NCI-H1436 treated with DMSO at 0.1 percent for 48 hours (cell line): Measurements from ENCODE around the gene LIG4.
A peak's percentile ranks its signal among the peaks of the same experiment; 100 is the strongest.
"Not testable (repeated sequence)": the region's sequence is repeated elsewhere in the genome, so short reads cannot be mapped to it uniquely, and the experiment has no call there.

Source experiments
- DNase-seq: peaks from one replicate; lab custom pipeline; 2025; lab: John Stamatoyannopoulos, UW

The LIG4 gene

GRCh38 chr13:108215436-108215835 lies at the start of gene LIG4:
TSS of gene LIG4 (minus strand) at chr13:108215536. CDS start at chr13:108211268, 4,268 bp downstream.
- DNase-seq = peak; percentile 83

- no peak for DNase-seq
These were observed 48.5 kb upstream of the LIG4 start for GRCh38 chr13:108263621-108264355.

- no peak for DNase-seq
These were observed 41.9 kb upstream of the LIG4 start for GRCh38 chr13:108257248-108257647.

- no peak for DNase-seq
These were observed 33.8 kb upstream of the LIG4 start for GRCh38 chr13:108249150-108249549.

- no peak for DNase-seq
These were observed 15.0 kb upstream of the LIG4 start for GRCh38 chr13:108230377-108230776.

- no peak for DNase-seq
These were observed 12.4 kb upstream of the LIG4 start for GRCh38 chr13:108227651-108228272.

- DNase-seq = no peak
These were observed 10.8 kb upstream of the LIG4 start for GRCh38 chr13:108226184-108226583.

GRCh38 chr13:108225440-108225839 lies 10.1 kb upstream of the LIG4 start:
- DNase-seq = no peak

GRCh38 chr13:108223687-108224503 lies 8.6 kb upstream of the LIG4 start:
- no peak for DNase-seq

GRCh38 chr13:108220041-108220440 lies 4.7 kb upstream of the LIG4 start:
- DNase-seq = peak; percentile 5

- peak; percentile 28 for DNase-seq
These were observed 3.0 kb upstream of the LIG4 start, which contains the start of gene ABHD13 for GRCh38 chr13:108218044-108218974. TSS of gene ABHD13 (plus strand) at chr13:108218392. CDS start at chr13:108229219, 10,827 bp downstream.

- DNase-seq = not testable (repeated sequence)
These were observed 2.1 kb upstream of the LIG4 start for GRCh38 chr13:108217307-108218043.

- DNase-seq = no peak
These were observed 680 bp downstream of the LIG4 start for GRCh38 chr13:108214441-108215271.

- DNase-seq = peak; percentile 69
These were observed 1.4 kb downstream of the LIG4 start for GRCh38 chr13:108213946-108214345.

GRCh38 chr13:108212886-108213285 lies 2.5 kb downstream of the LIG4 start:
- DNase-seq = no peak

- no peak for DNase-seq
These were observed 4.8 kb downstream of the LIG4 start for GRCh38 chr13:108210551-108210950.

GRCh38 chr13:108200781-108201398 lies 14.4 kb downstream of the LIG4 start:
- DNase-seq = no peak

GRCh38 chr13:108195861-108196260 lies 19.5 kb downstream of the LIG4 start:
- DNase-seq = no peak

GRCh38 chr13:108195146-108195545 lies 20.2 kb downstream of the LIG4 start:
- DNase-seq = no peak
